ENCODE data around the gene FAM107B. TPM values are rescaled to one million over a fixed set of nuclear protein-coding genes. Genes with fewer than 3 reads are reported as not detected.

Gene FAM107B
- total RNA-seq, 4 donors from 2014 or later, result 7.3 to 15.6 (median 13.3) TPM

DNA sequence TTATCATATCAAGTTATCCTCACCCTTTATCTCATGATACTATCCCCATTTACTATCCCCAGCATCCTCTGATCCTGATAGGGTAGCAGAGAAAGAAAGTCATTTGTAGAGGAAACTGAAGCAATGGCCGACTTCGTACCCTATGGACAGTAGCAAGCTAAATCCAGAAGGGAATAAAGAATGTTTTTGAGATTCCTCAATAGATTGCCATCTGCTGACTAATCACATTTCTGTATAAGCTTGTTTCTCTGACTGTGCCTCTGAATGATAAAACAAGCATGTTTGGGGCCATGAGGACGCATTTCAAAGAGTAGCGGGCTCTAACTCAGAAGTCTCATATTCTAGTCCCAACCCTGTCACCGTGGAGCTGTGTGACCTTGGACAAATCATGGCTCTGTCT is 13.2 kb upstream of the FAM107B start:
- no peak for ATAC-seq

DNA sequence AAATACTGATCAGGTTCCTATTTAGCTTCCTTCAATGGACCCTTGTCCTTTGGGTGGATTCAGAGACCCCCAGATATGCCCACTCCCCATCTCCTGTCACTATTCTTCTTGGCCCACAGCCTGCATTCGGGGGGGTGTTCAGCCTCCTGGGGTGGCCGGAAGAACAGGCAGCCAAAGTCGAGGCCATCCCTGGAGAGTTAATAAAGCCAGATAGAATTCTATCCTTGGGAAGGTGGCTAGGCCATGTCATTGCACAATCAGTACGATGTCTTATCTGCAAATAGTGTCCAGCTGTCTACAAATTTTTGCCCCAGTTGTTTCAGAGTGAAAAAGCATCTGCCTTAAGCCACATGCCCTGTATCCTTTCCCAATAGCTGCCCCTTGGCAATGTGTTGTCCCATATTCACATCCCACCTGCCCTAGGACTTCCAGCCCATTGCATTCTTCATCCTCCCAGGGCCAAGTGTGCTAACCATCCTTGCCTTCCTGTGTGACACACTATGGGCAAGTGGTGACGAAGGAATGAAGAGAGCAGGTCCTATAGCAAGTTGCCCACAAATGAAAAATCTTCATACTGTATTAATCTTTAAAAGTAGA is 9.9 kb upstream of the FAM107B start:
- ATAC-seq, result no peak
- Histone ChIP-seq H3K27ac (no peak overlapping the region), H3K36me3 (no peaks in the 10 kb centered on the region), H3K9me3 (no peaks in the 10 kb centered on the region), H3K27me3 (no peaks in the 10 kb centered on the region), H3K4me3 (no peak overlapping the region), H3K4me1 (peaks cover 0 to 3% (median 0%) of the 10 kb centered on the region in 3 donors)
- TF ChIP-seq EP300 (IDR thresholded peaks at IDR 0.05) (no peak), POLR2A (IDR thresholded peaks at IDR 0.05) (no peak), POLR2AphosphoS5 (IDR thresholded peaks at IDR 0.05) (no peak)
- TF ChIP-seq, protein P1, sequence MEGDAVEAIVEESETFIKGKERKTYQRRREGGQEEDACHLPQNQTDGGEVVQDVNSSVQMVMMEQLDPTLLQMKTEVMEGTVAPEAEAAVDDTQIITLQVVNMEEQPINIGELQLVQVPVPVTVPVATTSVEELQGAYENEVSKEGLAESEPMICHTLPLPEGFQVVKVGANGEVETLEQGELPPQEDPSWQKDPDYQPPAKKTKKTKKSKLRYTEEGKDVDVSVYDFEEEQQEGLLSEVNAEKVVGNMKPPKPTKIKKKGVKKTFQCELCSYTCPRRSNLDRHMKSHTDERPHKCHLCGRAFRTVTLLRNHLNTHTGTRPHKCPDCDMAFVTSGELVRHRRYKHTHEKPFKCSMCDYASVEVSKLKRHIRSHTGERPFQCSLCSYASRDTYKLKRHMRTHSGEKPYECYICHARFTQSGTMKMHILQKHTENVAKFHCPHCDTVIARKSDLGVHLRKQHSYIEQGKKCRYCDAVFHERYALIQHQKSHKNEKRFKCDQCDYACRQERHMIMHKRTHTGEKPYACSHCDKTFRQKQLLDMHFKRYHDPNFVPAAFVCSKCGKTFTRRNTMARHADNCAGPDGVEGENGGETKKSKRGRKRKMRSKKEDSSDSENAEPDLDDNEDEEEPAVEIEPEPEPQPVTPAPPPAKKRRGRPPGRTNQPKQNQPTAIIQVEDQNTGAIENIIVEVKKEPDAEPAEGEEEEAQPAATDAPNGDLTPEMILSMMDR (IDR thresholded peaks at IDR 0.05), result no peak
- 83 to 100% methylated on average over 1 to 4 of the region's 5 CpGs for WGBS, 2 donors (ENCODE audit: low coverage in 1 of 2)

More for the DNA sequence above, 13.2 kb upstream of the FAM107B start:
- 83% methylated on average over 3 to 5 of the region's 5 CpGs for WGBS, 2 donors (ENCODE audit: low coverage in 1 of 2)
- H3K9me3 ChIP-seq, result no peaks in the 10 kb centered on the region
- no peak overlapping the region for H3K27ac ChIP-seq
- no peak overlapping the region for H3K4me3 ChIP-seq
- H3K4me1 ChIP-seq, result no peaks in the 10 kb centered on the region
- H3K27me3 ChIP-seq, result no peaks in the 10 kb centered on the region
- no peak for TF ChIP-seq POLR2AphosphoS5 (IDR thresholded peaks at IDR 0.05)
- no peak for TF ChIP-seq POLR2A (IDR thresholded peaks at IDR 0.05)
- TF ChIP-seq, protein P1 (IDR thresholded peaks at IDR 0.05), result no peak
- no peak for TF ChIP-seq EP300 (IDR thresholded peaks at IDR 0.05)
- H3K36me3 ChIP-seq, result no peaks in the 10 kb centered on the region

DNA sequence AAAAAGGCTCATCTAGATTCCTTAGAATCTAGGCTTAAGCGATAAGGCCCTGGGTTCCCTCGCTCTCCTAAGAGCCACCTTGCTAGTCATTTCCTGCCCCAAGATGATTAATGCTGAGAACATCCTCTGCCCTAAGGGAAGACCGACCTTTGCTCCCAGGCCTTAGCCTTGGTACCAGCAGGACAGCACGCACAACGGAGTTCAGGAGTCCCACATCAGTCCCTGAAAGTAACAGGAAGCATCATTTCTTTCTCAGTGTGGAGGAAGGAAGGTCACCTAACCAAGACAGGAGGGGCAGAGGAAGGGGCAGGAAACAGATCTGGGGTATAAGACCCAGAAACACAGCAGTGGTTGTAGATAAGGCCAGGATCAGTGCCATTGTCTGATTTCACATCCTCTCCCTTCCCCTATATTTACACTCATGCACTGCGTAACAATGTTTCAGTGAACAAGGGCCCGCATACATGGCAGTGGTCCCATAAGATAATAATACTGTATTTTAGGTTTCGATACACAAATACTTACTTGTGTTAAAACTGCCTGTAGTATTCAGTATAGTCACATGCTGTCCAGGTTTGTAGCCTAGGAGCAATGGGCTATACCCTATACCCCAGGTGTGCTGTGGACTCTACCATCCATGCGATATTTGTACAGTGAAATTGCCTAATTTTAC is 8.1 kb upstream of the FAM107B start:
- peak; percentile 61 for ATAC-seq
- Histone ChIP-seq H3K4me1 (peaks cover 0 to 9% (median 0%) of the 10 kb centered on the region in 3 donors), H3K27me3 (no peaks in the 10 kb centered on the region), H3K9me3 (no peaks in the 10 kb centered on the region), H3K4me3 (no peak overlapping the region), H3K36me3 (no peaks in the 10 kb centered on the region), H3K27ac (no peak overlapping the region)
- peak; percentile 58 for TF ChIP-seq POLR2AphosphoS5 (IDR thresholded peaks at IDR 0.05)
- TF ChIP-seq EP300 (IDR thresholded peaks at IDR 0.05), result no peak
- TF ChIP-seq POLR2A (IDR thresholded peaks at IDR 0.05), result no peak
- WGBS, 2 donors (ENCODE audit: low coverage in 1 of 2), result 55 to 82% methylated on average over 3 to 5 of the region's 9 CpGs

DNA sequence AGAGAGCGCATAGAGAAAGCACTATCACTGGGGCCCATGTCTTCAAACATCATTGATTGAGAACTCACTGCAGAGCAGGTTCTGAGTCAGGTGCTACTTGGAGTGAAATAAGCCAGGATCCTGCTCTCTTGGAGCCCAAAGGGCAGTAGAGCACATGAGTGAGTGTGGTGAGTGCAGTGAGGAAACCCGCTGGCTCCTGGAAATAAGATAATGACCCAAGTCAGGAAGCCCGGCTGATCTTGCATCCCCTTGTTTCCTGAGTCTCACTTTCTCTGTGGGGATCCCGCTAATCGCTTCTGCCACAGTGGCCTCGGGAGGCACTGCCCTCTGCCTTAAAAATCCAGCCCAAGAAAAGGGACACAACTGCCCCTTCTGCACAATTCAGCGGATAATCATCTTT is 7.1 kb upstream of the FAM107B start:
- no peaks in the 10 kb centered on the region for H3K36me3 ChIP-seq
- no peak for ATAC-seq
- WGBS, 2 donors (ENCODE audit: low coverage in 1 of 2), result 61 to 64% methylated on average over 2 to 5 of the region's 7 CpGs

DNA sequence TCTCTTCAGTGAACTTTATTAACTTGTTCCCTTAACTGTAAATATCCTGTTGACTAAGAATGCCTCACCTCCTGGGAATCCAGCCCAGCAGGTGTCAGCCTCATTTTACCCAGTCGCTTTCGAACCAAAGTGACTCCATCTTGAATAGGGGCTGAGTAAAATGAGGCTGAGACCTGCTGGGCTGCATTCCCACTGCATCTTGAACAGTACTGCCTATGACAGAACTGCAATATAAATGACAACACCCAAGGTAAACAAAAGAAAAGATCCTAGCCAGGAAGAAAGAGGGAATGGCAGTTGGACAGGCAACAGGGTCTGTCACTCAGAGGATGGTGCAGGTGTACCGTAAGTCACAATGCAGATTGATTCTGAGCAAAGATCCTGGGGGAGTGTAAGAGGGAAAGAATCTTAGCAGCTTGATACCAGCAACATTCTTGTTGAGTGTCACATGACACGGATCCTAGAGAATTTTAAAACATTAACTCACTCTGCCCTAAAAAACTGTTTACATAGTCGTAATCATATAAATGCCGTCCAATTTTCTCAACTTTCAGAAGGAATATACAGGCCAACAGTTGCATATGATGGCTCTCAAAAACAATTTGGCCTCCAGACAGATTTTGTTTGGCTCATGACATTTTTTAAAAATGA is 4.4 kb upstream of the FAM107B start:
- no peaks in the 10 kb centered on the region for H3K27me3 ChIP-seq
- no peaks in the 10 kb centered on the region for H3K9me3 ChIP-seq
- H3K36me3 ChIP-seq, result no peaks in the 10 kb centered on the region
- TF ChIP-seq EP300 (IDR thresholded peaks at IDR 0.05) (no peak), POLR2AphosphoS5 (IDR thresholded peaks at IDR 0.05) (peak; percentile 9)
- H3K4me3 ChIP-seq, result no peak overlapping the region
- H3K27ac ChIP-seq, result peak overlapping the region in 1 of 4 donors; percentile 6
- H3K4me1 ChIP-seq, result peaks cover 0 to 9% (median 0%) of the 10 kb centered on the region in 3 donors
- 33 to 35% methylated on average over 4 to 5 of the region's 6 CpGs for WGBS, 2 donors (ENCODE audit: low coverage in 1 of 2)
- peak; percentile 61 for ATAC-seq

More for the DNA sequence above, 7.1 kb upstream of the FAM107B start:
- no peak overlapping the region for H3K4me3 ChIP-seq
- H3K27ac ChIP-seq, result no peak overlapping the region
- H3K9me3 ChIP-seq, result no peaks in the 10 kb centered on the region
- H3K4me1 ChIP-seq, result peaks cover 0 to 9% (median 0%) of the 10 kb centered on the region in 3 donors
- no peaks in the 10 kb centered on the region for H3K27me3 ChIP-seq
- no peak for TF ChIP-seq POLR2AphosphoS5 (IDR thresholded peaks at IDR 0.05)
- TF ChIP-seq POLR2A (IDR thresholded peaks at IDR 0.05), result no peak
- TF ChIP-seq EP300 (IDR thresholded peaks at IDR 0.05), result no peak
- TF ChIP-seq, protein P1 (IDR thresholded peaks at IDR 0.05), result no peak

Measured in gastroesophageal sphincter (tissue), 4 donors.